GM19328 (cell line): ENCODE measurements around the gene ARL6IP4.

ENCODE experiments used
- ATAC-seq: cut with Tn5 transposase; IDR thresholded peaks from one replicate; pipeline ENCODE4 v1.9.1; 2021; ENCODE audit warnings: mild to moderate bottlenecking, moderate library complexity; ENCODE audit not compliant: unreplicated experiment

ARL6IP4 gene

GRCh38 chr12:122977655-122978392, 2.7 kb upstream of the ARL6IP4 start:
- ATAC-seq, result no peak

- no peak for ATAC-seq
Measured at GRCh38 chr12:122978507-122978955, 1.9 kb upstream of the ARL6IP4 start.

GRCh38 chr12:122979001-122979907, 1.2 kb upstream of the ARL6IP4 start:
- ATAC-seq, result no peak

- ATAC-seq, result no peak
Measured at GRCh38 chr12:122979908-122980182, 636 bp upstream of the ARL6IP4 start.

- ATAC-seq, result no peak
Measured at GRCh38 chr12:122981036-122981471, 573 bp downstream of the ARL6IP4 start.

- no peak for ATAC-seq
Measured at GRCh38 chr12:122981587-122982476, 1.4 kb downstream of the ARL6IP4 start.

- ATAC-seq, result no peak
Measured at GRCh38 chr12:122982477-122982815, 2.0 kb downstream of the ARL6IP4 start.

GRCh38 chr12:122982963-122983788, 2.7 kb downstream of the ARL6IP4 start:
- ATAC-seq, result no peak

GRCh38 chr12:122983789-122984515, 3.5 kb downstream of the ARL6IP4 start:
- no peak for ATAC-seq

- ATAC-seq, result no peak
Measured at GRCh38 chr12:122984612-122985337, 4.3 kb downstream of the ARL6IP4 start.

GRCh38 chr12:122985338-122986257, 5.1 kb downstream of the ARL6IP4 start:
- no peak for ATAC-seq

GRCh38 chr12:122986258-122986871, 5.9 kb downstream of the ARL6IP4 start:
- no peak for ATAC-seq

GRCh38 chr12:122987086-122987951, 6.8 kb downstream of the ARL6IP4 start:
- ATAC-seq, result no peak

GRCh38 chr12:122988036-122988435, 7.6 kb downstream of the ARL6IP4 start:
- ATAC-seq, result no peak

GRCh38 chr12:122988612-122989212, 8.2 kb downstream of the ARL6IP4 start:
- ATAC-seq, result no peak

- no peak for ATAC-seq
Measured at GRCh38 chr12:122989225-122989839, 8.9 kb downstream of the ARL6IP4 start.
